ENCODE data around the gene DTD1. TPM values are rescaled to one million over a fixed set of nuclear protein-coding genes. Genes with fewer than 3 reads are reported as not detected.
"Not testable (repeated sequence)": the region's sequence is repeated elsewhere in the genome, so short reads cannot be mapped to it uniquely, and the experiment has no call there.

Gene DTD1
- total RNA-seq, 2 donors from 2014 or later = 34.9 to 45.8 TPM

GRCh38 chr20:18780385-18781130 is 192.7 kb downstream of the DTD1 start:
- H3K36me3 Mint-ChIP-seq (ENCODE audit: low read depth) = no peaks in the 10 kb centered on the region
- no peaks in the 10 kb centered on the region for H3K4me1 Mint-ChIP-seq
- H3K27ac Mint-ChIP-seq = no peak overlapping the region
- no peaks in the 10 kb centered on the region for H3K9me3 Mint-ChIP-seq
- peaks cover 1% of the 10 kb centered on the region for H3K27me3 Mint-ChIP-seq
- no peak for ATAC-seq (replicated peaks)
- H3K4me3 Mint-ChIP-seq = no peak overlapping the region

GRCh38 chr20:18781509-18781908 is 193.7 kb downstream of the DTD1 start:
- Mint-ChIP-seq H3K4me1 (no peaks in the 10 kb centered on the region), H3K27me3 (peaks cover 10% of the 10 kb centered on the region), H3K4me3 (no peak overlapping the region), H3K36me3 (ENCODE audit: low read depth) (no peaks in the 10 kb centered on the region), H3K27ac (no peak overlapping the region), H3K9me3 (no peaks in the 10 kb centered on the region)
- no peak for ATAC-seq (replicated peaks)

- no peak for ATAC-seq (replicated peaks)
- H3K4me3 Mint-ChIP-seq = no peak overlapping the region
- no peaks in the 10 kb centered on the region for H3K36me3 Mint-ChIP-seq (ENCODE audit: low read depth)
- H3K4me1 Mint-ChIP-seq = no peaks in the 10 kb centered on the region
- H3K27me3 Mint-ChIP-seq = peaks cover 18% of the 10 kb centered on the region
- no peaks in the 10 kb centered on the region for H3K9me3 Mint-ChIP-seq
- H3K27ac Mint-ChIP-seq = no peak overlapping the region
Measured at GRCh38 chr20:18783385-18783959, 195.6 kb downstream of the DTD1 start.

GRCh38 chr20:18787046-18787445 is 199.2 kb downstream of the DTD1 start:
- peaks cover 38% of the 10 kb centered on the region for H3K27me3 Mint-ChIP-seq
- ATAC-seq (replicated peaks); H3K27ac Mint-ChIP-seq; H3K36me3 Mint-ChIP-seq (ENCODE audit: low read depth); H3K4me3 Mint-ChIP-seq; H3K9me3 Mint-ChIP-seq; H3K4me1 Mint-ChIP-seq: not testable (repeated sequence)

GRCh38 chr20:18788021-18788420 is 200.2 kb downstream of the DTD1 start:
- no peak for ATAC-seq (replicated peaks)
- Mint-ChIP-seq H3K4me1 (no peaks in the 10 kb centered on the region), H3K27me3 (peaks cover 42% of the 10 kb centered on the region), H3K36me3 (ENCODE audit: low read depth) (no peaks in the 10 kb centered on the region), H3K27ac (no peak overlapping the region), H3K9me3 (no peaks in the 10 kb centered on the region), H3K4me3 (no peak overlapping the region)

- Mint-ChIP-seq H3K4me1 (peaks cover 5% of the 10 kb centered on the region), H3K27me3 (peaks cover 38% of the 10 kb centered on the region), H3K9me3 (no peaks in the 10 kb centered on the region), H3K27ac (no peak overlapping the region), H3K36me3 (ENCODE audit: low read depth) (no peaks in the 10 kb centered on the region), H3K4me3 (no peak overlapping the region)
- ATAC-seq (replicated peaks) = no peak
Measured at GRCh38 chr20:18790787-18791186, 202.9 kb downstream of the DTD1 start.

GRCh38 chr20:18793625-18794427 is 206.0 kb downstream of the DTD1 start:
- Mint-ChIP-seq H3K27ac (peak overlapping the region; percentile 96), H3K4me1 (peaks cover 5% of the 10 kb centered on the region), H3K36me3 (ENCODE audit: low read depth) (no peaks in the 10 kb centered on the region), H3K27me3 (peaks cover 26% of the 10 kb centered on the region), H3K9me3 (peaks cover 6% of the 10 kb centered on the region), H3K4me3 (peak overlapping the region; percentile 97)
- peak; percentile 93 for ATAC-seq (replicated peaks)

- ATAC-seq (replicated peaks) = no peak
- no peaks in the 10 kb centered on the region for H3K36me3 Mint-ChIP-seq (ENCODE audit: low read depth)
- peaks cover 25% of the 10 kb centered on the region for H3K27me3 Mint-ChIP-seq
- peaks cover 6% of the 10 kb centered on the region for H3K9me3 Mint-ChIP-seq
- peak overlapping the region; percentile 96 for H3K27ac Mint-ChIP-seq
- H3K4me3 Mint-ChIP-seq = peak overlapping the region; percentile 97
- H3K4me1 Mint-ChIP-seq = peaks cover 5% of the 10 kb centered on the region
Measured at GRCh38 chr20:18794428-18794787, 206.6 kb downstream of the DTD1 start.

GRCh38 chr20:18795366-18795765 is 207.5 kb downstream of the DTD1 start:
- Mint-ChIP-seq H3K4me1 (peaks cover 5% of the 10 kb centered on the region), H3K27me3 (peaks cover 18% of the 10 kb centered on the region), H3K27ac (no peak overlapping the region), H3K4me3 (peak overlapping the region; percentile 97), H3K9me3 (peaks cover 6% of the 10 kb centered on the region), H3K36me3 (ENCODE audit: low read depth) (no peaks in the 10 kb centered on the region)
- ATAC-seq (replicated peaks) = no peak

- ATAC-seq (replicated peaks) = peak; percentile 78
- Mint-ChIP-seq H3K27ac (no peak overlapping the region), H3K4me3 (peak overlapping the region; percentile 31)
Measured at GRCh38 chr20:18796282-18796833, 208.5 kb downstream of the DTD1 start.

GRCh38 chr20:18801516-18801915 is 213.7 kb downstream of the DTD1 start:
- Mint-ChIP-seq H3K27ac (no peak overlapping the region), H3K4me1 (no peaks in the 10 kb centered on the region), H3K9me3 (peaks cover under 1% of the 10 kb centered on the region), H3K4me3 (no peak overlapping the region), H3K36me3 (ENCODE audit: low read depth) (no peaks in the 10 kb centered on the region), H3K27me3 (peaks cover 4% of the 10 kb centered on the region)
- ATAC-seq (replicated peaks) = no peak

More at GRCh38 chr20:18796282-18796833, 208.5 kb downstream of the DTD1 start:
- Mint-ChIP-seq H3K9me3 (peaks cover 6% of the 10 kb centered on the region), H3K36me3 (ENCODE audit: low read depth) (no peaks in the 10 kb centered on the region), H3K27me3 (peaks cover 12% of the 10 kb centered on the region), H3K4me1 (peaks cover 5% of the 10 kb centered on the region)

GRCh38 chr20:18802012-18802634 is 214.3 kb downstream of the DTD1 start:
- Mint-ChIP-seq H3K27me3 (peaks cover 4% of the 10 kb centered on the region), H3K27ac (no peak overlapping the region), H3K9me3 (no peaks in the 10 kb centered on the region), H3K4me1 (no peaks in the 10 kb centered on the region), H3K4me3 (no peak overlapping the region), H3K36me3 (ENCODE audit: low read depth) (no peaks in the 10 kb centered on the region)
- ATAC-seq (replicated peaks) = no peak

- no peak for ATAC-seq (replicated peaks)
- Mint-ChIP-seq H3K27ac (no peak overlapping the region), H3K36me3 (ENCODE audit: low read depth) (no peaks in the 10 kb centered on the region), H3K27me3 (no peaks in the 10 kb centered on the region), H3K9me3 (no peaks in the 10 kb centered on the region), H3K4me1 (no peaks in the 10 kb centered on the region), H3K4me3 (no peak overlapping the region)
Measured at GRCh38 chr20:18805881-18806280, 218.0 kb downstream of the DTD1 start.

GRCh38 chr20:18808712-18809111 is 220.9 kb downstream of the DTD1 start:
- Mint-ChIP-seq H3K4me3 (no peak overlapping the region), H3K27me3 (peaks cover 3% of the 10 kb centered on the region), H3K36me3 (ENCODE audit: low read depth) (no peaks in the 10 kb centered on the region), H3K4me1 (no peaks in the 10 kb centered on the region), H3K9me3 (no peaks in the 10 kb centered on the region), H3K27ac (no peak overlapping the region)
- no peak for ATAC-seq (replicated peaks)
